Measurements from ENCODE around the gene SLC9A1.

SLC9A1 gene

DNA sequence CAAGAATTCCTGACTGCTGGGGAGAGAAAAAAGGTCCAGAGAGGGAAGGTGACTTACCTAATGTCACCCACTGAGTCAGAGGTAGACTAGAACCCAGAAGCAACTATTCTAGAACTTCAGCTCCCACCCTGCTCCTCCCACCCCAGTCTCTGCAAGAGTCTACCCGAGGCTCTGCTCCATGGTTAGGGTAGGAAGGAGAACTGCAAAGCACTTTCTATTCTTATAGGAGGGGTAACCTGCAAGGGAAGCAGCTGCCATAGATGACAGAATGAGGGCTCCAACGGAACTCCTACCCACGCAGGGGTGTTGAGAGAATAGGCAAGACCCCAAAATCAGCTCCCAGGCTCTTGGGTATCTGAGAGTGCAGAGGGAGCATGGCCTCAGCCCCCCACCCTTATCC lies 4.3 kb downstream of the SLC9A1 start:
- DNase-seq (ENCODE audit: low spot score), result no peak

GRCh38 chr1:27150183-27150582 lies 4.7 kb downstream of the SLC9A1 start:
- no peak for DNase-seq (ENCODE audit: low spot score)

- DNase-seq (ENCODE audit: low spot score), result no peak
Measured at GRCh38 chr1:27149762-27150113, 5.2 kb downstream of the SLC9A1 start.

DNA sequence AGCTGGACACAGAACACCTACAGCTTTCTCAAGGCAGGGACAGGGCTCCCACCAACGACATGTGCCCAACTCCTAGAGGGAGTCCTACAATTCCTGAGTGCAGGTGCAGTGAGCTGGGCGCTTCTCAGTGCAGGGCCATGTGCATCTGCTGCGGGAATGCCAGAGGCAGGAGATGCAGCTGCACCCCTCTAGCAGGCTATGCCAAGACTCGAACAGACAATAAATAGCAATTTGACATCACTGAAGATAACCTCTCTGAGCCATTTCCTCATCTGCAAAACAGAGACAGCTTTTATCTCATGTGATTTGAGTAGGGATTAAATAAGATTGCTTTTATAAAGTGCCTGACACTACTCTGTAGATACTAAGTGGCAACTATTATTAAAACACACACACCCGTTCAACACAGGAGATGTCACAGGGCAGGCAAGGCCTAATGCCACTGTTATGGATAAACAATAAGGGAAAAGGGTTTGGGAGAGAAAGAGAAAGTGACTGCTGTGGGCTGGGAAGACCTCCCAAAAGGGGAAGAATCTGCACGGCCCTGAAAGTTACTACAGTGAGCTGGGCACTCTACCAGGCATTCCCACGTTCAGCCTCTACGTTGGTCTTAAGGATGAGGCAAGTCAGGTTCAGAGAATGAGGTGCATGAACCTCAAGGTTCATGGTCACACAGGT lies 5.7 kb downstream of the SLC9A1 start:
- DNase-seq (ENCODE audit: low spot score), result no peak

- DNase-seq (ENCODE audit: low spot score), result no peak
Measured at GRCh38 chr1:27148591-27148990, 6.3 kb downstream of the SLC9A1 start.

DNA sequence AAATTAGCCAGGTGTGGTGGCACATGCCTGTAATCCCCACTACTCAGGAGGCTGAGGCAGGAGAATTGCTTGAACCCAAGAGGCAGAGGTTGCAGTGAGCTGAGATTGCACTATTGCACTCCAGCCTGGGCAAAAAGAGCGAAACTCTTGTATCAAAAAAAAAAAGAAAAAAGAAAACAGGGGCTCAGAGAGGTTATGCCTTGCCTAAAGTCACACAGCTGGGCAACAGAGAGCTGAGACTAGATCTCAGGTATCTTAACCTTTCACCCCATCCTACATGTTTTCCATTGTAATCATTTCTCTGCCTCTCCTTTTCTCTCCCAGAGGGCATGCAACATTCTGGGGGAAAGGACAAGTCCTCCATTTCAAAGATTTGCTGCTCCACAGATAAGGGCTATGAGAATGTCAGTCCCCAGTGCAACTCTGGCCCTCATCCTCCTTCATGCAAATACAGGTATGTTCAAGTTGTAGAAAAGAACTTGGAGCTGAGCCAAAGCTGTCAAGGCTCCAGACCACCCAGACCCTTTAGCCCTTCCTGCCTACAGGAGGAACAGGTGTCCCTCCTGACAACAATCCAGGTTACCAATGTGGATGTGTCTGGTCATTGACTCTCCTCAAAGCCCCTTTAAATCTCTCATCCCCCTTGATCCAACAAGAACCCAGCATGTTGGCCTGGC lies 6.9 kb downstream of the SLC9A1 start:
- DNase-seq (ENCODE audit: low spot score), result no peak

GRCh38 chr1:27145934-27146354 lies 9.0 kb downstream of the SLC9A1 start:
- no peak for DNase-seq (ENCODE audit: low spot score)

DNA sequence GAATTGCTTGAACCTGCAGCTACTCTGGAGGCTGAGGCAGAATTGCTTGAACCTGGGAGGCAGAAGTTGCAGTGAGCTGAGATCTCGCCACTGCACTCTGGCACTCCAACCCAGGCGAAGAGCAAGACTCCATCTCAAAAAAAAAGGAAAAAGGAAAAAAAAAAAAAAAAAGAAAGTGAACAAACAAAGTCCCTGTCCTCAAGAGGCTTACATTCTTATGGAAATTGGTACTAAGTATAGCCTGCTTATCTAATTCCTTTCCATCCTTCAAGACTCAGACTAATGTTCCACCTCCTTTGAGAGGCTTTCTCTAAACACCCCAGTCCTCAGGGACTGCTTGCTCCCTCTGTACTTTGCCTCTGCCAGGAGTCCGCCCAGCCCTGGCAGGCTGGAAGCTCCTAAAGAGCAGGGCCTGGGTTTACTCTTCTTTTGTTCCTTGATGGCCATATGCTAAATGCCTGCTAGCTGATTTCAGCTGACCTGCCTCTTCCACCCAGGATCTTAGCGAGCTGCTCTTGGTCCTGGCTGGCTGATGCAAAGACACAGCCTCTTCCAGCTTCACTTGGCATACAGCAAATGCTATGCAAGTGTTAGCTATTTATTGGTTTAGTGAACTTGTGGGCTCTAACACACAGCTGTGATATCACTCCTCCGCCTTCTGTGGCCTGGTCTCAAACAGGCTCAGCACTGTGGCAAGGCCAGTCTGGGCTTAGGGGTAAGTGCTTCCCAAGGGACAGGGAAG lies 9.8 kb downstream of the SLC9A1 start:
- no peak for DNase-seq (ENCODE audit: low spot score)

DNA sequence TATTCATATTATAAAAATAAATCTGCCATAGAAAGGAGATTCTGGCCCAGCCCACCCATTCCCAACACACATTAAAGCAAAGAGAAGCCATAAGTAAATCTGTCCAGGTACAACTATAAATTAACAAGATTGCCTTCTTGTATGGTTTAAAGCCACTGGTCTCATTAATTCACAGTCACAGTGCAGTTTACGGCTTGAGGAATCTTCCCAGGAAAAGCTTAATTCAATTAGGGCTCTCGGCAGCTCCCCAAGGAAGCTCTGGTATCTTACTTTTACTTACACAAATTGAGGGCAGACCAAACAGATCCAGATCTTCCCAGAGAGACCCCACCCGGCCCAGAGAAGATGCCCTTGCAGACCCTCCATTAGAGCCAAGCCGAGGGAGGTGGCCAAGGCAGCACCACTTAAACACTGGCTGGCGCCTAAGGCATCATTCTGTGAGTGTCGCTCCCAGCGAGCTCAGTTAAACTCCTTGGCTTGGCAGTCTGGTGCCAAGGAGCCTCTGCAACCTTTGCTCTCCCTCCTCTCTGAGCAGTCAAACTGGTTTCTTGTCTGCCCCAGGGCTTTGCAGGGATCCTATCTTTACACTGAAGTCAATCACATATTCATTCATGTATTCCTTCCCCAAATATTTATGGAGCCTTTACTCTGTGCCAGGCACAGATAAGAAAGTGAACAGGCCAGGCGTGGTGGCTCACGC lies 10.7 kb downstream of the SLC9A1 start:
- DNase-seq (ENCODE audit: low spot score), result no peak

DNA sequence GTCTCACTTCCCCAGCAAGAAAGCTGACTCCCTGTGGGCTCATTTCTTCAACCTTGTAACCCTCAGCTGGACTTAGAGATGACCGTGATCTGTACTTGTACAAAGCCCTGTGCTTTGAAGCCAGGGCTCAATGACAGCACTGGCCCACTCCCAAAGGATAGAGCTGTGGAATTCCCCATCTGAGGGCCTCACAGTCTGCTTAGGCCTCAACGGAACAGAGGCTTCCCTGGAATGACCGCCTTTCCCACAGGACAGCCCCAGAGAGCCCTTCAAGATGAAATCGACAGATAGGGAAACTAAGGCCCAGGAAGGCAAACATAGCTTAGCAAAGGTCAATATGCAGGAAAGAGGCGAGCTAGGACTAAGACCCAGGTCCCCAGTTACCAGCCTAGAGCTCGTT lies 11.5 kb downstream of the SLC9A1 start:
- no peak for DNase-seq (ENCODE audit: low spot score)

DNA sequence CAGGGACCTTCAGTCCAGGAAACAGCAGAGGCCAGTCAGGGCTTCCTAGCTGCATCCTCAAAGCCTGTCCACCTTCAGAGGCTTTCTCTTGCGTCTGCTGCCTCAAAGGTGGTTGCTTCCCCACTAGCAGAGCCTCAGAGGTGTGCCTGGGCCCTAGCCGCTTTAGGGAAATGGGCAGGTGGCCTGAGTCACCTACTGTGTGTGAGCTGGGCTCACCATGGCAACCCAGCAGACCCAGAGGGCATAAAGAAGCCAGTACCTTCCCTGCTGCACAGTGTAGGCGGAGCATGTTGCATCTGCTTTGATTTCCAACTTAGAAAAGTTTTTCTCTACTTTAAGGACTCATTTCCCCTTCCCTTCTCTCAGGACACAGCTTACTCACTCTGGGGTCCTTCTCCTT lies 12.5 kb downstream of the SLC9A1 start:
- DNase-seq (ENCODE audit: low spot score), result no peak

- no peak for DNase-seq (ENCODE audit: low spot score)
Measured at GRCh38 chr1:27141266-27142003, 13.5 kb downstream of the SLC9A1 start.

DNA sequence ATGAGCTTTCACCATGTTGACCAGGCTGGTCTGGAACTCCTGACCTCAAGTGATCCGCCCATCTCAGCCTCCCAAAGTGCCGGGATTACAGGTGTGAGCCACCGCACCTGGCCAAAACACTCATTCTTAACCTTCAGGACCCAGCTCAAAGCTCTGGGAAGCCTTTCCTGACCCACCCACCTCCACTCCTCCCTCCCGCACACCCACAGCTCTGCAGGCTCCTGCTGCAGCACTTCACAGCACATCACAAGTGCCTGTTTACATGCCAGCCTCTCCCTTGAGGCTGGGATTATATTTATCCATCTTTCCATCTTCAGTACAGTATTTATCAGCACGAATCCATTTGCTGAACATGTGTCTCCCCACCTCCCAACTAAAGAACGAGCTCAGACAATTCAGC lies 14.9 kb downstream of the SLC9A1 start:
- no peak for DNase-seq (ENCODE audit: low spot score)

DNA sequence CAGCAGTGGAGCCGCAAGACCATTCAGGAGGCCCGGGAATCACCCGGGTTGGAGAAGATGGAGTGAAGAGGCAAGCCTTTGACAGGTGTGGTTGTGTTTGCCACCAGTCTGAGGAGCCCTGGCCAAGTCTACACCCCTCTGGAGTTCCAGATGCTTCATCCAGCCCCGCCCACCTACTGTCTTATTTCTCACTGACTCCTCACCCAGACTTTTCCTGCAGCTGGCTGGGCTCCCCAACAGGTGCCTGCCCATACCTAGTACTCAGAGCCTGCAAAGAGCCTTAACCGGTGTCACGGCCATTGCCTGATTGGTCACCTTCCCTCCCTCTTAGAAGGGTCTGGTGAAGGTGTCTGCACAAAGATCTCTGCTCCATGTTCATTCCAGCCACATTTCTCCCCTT lies 16.0 kb downstream of the SLC9A1 start:
- no peak for DNase-seq (ENCODE audit: low spot score)

DNA sequence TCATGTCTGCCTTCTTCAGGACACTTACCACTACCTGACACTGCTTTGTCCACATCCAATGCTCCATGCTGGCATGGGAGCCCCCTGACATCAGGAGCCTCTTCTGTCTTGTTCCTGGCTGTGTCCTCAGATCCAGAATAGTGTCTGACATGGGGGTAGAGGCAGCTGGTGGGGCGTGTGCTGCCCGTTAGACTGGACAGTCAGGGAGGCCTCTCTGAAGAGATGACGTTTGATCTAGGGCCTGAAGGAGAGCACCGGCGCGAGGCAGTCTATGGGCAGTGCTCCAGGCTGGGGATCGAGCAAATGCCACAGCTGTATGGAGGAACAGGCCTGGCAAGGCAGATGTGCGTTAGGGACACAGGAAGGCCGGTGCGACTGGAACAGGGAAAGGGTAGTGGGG lies 16.6 kb downstream of the SLC9A1 start:
- no peak for DNase-seq (ENCODE audit: low spot score)

DNA sequence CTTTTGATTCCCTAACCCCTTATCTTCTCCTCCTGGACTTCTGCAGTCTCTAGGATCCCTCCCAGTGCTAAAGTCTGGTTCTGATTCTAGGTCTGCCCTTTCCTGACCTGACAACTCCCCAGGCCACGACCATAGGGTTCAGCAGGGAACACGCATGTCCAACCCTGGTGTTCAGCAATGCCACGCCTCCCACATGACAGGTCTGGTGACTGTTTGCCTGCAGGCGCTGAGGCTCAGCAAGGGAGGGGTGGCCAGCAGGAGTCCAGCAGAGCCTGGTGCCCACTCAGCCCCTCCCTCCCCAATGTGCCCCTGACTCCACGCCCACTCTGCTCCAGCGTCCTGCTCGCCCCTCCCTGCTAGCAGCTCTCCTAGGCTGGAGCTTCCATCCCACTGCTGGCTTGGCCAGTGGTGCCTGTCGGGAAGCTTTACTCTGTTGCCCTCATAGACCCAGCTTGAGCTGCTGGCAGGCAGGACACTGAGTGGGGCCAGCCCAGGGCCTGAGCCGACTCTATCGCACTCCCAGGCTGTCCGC lies 17.3 kb downstream of the SLC9A1 start:
- peak; percentile 84 for DNase-seq (ENCODE audit: low spot score)

DNA sequence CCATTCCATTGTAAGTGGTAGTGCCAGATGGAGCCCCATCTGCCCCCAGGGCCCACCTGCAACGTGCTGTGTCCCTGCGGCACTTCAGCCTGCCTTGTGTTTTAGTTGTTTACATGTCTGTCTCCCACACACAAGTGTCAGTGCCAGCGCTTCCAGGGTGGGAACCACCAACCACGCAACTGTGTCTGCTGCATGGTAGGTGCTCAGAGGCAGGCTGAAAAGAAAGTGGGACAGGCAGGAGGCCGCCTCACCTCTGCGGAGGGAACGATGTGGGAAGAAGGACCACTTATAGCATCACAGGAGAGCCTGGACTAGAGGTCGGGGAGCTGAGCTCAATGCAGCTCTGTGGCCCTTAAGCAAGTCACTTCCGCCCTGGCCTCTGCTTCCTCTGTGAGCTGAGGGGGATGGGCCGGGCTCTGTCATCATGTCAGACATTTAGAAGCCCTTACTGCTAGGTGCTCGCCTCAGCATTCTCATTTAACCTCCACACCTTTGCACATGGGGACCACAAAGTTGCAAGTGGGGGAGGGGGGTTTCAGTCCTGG lies 17.9 kb downstream of the SLC9A1 start:
- no peak for DNase-seq (ENCODE audit: low spot score)

DNA sequence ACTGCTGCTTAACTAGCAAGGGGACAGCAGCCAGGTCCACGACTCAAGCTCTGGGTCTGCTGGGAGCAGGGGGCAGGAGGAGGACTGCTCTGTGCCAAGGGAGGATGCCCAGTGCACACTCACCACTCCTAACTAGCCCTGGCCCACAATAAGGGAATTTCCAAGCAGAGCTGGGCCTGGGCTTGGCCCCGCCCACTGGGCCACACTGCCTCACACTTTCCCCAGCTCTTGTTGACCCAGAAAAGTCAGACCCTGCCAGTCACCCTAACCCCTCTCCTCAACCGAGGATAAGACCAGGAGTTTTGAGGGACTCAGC lies 18.7 kb downstream of the SLC9A1 start:
- DNase-seq (ENCODE audit: low spot score), result no peak

GRCh38 chr1:27135541-27136235 lies 19.2 kb downstream of the SLC9A1 start:
- DNase-seq (ENCODE audit: low spot score), result no peak

GRCh38 chr1:27133991-27134390 lies 20.9 kb downstream of the SLC9A1 start:
- DNase-seq (ENCODE audit: low spot score), result no peak

GRCh38 chr1:27133158-27133557 lies 21.8 kb downstream of the SLC9A1 start:
- no peak for DNase-seq (ENCODE audit: low spot score)

All from COLO829 (cell line).